IPS DF 19.7 (cell line): ENCODE measurements around the gene ETV7.

Experiments
- DNase-seq: peaks from one replicate; pipeline ENCODE4 v3.0.0-alpha.2; 2013; ENCODE audit warnings: low read depth, low spot score

Gene ETV7

DNA sequence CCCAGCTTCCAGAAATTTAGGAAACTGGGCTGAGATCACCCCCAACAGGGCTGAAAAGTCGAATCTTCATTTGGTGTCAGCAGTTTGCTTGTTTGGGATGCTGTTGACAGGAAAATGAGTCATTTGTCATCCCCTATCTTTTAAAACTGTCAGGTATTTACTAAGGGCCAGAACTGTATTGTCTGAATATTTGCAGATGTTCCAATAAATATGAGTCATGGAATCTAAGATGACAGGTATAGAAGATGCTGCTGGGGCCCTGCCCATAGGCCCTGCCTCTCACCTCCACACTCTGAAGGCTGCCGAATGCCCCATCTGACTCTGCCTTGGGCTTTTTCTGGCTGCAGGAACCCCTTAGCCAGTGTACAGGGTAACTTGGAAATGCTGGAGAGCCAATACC is 3.9 kb downstream of the ETV7 start:
- DNase-seq = no peak

DNA sequence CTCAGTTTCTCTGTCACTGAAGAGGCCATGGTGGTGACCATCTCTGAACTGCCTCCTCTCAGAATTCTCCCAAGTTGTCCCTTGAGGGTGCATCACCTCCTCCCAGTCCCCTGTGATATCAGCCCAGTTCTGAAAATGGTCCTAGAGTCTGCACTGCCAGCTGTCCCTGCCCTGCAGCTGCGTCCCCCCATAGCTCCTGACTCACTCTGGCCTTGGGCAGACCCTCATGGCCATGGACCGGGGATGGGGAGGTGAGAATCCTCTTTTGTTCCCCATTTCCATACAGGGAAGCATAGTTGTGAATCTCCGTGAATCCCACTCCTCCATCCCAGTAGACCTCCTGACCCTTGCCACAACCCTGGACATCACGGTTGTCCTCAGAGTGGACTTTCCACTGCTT is 4.5 kb downstream of the ETV7 start:
- DNase-seq = no peak

DNA sequence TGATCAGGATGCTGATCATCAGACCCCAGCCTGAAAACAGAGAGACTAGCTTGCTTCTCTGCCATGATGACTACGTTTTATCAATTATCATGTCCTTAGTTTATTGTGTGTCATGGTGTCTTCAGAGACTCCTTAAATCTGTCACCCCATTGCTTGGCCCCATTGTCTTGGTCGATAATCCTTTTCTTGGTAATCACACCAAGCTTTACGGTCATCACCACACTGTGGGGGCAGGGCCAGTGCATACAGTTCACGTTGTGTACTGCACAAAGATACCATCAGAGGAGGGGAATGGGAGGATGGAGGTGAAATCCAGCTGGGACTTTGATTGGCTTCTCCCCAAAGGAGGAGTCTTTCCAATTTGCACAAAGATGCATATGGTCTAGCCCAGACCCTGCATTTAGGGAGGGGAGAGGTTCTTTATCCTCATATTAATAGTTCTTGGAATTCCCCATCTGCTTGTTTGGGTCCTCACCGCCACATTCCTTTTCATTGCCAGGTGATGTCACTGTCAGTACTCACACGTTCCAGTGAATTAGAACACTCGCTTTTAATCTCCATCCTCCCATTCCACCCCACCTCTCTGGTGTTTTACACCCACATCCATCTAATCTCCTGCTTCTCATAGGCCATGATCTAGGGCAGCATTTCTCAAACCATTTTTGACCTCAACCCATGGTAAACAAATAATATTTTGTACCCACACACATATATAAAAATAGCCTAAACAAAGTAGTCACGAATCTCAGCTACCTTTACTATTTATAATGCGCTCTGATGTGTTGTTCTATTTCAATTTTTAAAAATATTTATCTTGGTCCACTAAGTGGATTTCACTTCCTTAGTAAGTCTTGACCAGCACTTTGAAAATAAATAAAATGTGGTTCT is 5.7 kb downstream of the ETV7 start:
- DNase-seq = no peak

DNA sequence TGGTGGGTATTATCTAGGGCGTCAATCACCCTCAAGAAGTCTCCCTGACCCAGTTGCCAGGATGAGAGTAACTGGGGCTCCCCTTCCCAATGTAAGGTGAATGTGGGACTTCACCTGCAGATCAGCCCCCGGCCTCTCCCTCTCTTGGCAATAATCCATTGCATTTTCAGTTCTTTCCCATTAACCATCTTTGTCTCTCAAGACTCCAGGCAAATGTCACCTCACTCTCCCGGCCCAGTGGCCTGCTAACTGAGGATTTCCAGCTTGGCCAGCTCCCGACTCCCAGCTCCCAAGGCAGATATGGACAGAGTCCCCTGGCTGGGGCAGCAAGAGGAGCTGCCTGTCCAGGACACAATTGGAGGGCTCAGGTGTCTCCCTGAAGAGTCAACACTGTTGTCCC is 7.3 kb downstream of the ETV7 start:
- DNase-seq = no peak

DNA sequence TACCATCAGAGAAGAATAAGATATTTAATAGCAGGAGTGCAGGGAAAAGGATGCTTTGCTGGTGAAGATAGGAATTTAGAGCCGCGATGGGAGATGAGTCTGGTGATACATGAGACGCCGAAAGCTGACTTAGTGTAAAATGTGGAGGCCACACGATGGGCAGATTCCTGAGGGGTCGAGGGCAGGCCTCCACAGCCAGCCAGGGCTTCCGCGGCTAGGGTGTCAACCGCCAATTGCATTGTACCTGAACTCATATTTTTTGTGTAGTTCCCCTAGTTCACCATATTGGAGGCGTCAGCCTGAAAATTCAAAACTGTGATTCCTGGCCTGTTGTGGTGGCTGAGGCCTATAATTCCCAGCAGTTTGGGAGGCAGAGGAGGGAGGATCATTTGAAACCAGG is 8.5 kb downstream of the ETV7 start:
- DNase-seq = no peak

DNA sequence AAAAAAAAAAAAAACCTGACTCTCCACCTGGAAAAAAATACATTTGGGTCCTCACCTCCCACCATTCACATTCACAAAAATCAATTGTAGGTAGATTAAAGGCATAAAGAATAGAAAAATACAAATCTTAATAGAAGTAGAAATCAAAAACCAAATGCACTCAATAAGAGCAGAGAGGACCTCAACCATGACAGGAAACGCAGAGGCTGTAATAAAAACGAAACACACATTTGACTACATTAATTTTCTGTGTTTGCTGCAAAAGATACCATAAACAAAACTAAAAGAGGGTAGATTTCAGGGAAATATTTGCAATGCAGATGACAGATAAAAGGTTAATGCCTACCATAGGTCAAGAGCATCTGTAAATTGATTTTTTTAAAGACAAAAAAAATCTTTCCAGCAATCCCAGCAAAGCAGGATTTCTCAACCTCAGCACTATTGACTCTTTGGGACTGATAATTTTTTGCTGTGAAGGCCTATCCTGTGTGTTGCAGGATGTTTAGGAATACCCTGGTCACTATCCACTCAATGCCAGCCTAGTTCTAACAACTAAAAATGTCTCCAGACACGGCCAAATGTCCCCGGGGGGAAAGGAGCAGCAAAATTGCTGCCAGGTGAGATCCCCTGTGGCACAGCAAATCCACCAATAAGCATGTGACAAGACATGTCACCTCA is 9.1 kb downstream of the ETV7 start:
- DNase-seq = no peak

DNA sequence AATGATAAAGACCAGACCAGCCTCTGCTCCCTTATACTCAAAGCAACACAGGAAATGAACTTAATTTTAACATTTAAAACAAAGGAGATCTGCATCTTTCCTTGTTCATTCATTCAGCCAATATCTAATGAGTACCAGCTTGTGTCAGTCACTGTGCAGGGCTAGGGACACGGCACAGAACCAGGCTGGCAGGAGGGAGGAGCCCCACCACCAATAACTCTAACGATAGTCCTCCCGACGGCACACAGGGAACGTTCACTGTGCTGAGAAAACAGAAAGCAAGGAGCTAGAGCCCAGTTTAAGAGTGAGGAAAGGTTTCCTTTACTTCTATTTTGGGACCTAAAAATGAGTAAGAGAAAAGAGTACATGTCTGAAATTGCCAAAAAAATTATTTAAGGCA is 9.9 kb downstream of the ETV7 start:
- no peak for DNase-seq

DNA sequence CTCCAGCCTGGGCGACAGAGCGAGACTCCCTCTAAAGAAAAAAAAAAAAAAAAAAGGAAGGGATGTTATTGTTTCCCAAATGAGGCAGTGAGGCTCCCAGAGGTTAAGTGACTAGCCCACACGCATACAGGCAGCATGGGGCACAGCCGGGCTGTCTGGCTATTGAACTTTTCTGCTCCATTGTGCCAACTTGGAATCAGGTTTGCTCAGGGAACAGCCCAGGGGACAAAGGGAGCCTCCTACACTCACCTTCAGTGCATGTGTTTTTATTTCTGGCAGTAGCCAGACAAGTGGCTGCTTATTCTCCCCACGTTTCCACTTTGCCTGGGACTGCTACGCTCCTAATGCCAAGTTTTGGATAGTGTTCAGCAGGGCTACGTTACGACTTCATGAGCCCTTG is 10.7 kb downstream of the ETV7 start:
- no peak for DNase-seq

DNA sequence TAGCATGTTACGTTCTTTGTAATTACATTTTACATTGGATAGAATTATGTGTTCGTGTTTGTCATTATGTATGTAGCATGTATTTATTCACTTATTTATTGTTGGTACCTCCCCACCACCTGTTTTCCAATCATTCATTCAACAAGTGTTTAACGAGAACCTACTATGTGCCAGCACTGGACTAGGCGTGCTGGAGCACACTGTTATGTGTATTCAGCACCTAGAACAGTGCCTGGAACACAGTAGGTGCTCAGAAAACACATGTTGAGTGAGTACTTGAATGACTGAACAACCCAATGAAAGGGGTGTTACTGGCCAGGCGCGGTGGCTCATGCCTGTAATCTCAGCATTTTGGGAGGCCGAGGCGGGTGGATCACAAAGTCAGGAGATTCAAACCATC is 11.3 kb downstream of the ETV7 start:
- DNase-seq = no peak

DNA sequence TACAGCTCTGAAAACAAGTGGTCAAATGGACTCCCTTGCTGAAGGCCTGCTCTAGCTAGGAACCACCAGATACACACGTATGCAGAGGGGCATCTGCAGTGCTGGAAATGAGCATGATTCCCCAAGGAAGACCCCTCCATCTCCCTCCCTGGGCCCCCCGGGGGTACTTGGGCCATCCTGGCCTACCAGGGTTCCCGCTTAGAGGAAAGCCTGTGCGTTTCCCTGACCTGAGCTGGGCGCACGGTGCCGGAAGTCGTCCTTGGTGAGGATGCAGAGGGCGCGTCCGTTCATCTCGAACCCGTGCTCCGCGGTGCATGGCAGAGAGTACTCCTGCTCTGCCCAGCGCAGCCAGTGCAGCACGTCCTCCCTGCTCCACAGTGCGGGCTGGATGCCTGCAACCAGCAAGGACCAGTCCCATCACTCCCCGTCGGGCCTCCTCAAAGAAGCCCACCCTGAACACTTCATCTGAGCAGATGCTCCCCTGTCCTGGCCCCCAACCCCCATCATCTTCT is 11.8 kb downstream of the ETV7 start:
- no peak for DNase-seq

DNA sequence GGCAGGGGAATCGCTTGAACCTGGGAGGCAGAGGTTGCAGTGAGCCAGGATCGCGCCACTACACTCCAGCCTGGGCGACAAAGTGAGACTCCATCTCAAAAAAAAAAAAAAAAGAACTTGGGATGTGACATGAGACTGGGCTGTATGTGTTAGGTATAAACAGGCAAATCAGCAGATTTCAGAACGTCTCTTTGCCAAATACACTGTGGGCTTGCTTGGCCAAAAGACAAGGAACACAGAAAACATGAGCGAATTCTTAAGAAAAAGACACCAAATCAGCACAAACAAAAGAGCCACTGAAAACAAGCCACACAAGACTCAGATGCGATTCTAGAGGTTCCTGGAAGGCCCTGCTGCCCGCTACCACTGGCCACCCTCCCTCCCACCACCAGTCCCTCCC is 12.5 kb downstream of the ETV7 start:
- no peak for DNase-seq

DNA sequence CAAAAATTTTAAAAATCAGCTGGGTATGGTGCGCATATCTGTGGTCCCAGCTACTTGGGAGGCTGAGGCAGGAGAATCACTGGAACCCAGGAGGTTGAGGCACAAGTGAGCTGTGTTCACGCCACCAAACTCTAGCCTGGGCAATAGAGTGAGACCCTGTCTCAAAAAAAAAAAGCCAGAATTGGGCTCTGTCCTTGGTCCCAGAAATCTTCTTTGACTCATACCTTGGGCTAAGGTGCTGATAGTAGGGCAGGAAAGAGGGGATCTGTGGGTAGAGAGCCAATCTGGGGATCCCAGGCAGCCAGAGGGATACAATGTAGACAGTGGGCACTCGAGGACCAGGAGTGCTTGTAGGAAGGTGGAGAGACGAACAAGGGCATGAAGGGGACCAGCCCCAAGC is 13.3 kb downstream of the ETV7 start:
- no peak for DNase-seq

DNA sequence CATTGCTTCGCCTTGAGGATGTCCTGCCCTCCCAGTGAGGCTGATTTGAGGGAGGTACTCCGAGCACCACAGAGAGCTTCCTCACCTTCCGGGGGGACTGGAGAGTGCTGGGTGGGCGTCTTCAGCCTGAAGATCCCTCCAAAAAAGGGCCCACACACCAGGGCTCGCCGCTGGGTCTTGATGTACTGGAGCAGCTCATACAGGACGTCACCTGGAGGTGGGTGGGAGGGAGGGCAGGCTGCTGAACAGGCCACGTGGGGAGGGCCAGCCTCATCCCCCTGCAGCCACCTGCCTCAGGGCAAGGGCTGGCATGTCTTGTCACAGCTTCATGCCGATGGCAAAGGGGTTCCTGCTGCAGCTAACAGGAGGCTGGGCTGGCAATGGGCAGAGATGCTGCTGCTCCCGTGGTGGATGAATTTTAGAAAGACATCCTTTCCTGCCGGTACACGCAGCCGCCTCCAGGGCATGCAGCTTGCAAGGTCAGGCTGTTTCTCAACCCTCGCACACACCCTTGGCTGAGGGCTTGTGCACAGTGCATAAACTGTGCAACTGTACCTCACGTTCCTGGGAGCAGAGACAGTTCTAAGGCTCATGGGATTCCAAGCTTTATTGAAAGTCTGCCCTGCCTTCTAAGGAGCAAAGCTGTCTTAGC is 14.0 kb downstream of the ETV7 start:
- DNase-seq = no peak

DNA sequence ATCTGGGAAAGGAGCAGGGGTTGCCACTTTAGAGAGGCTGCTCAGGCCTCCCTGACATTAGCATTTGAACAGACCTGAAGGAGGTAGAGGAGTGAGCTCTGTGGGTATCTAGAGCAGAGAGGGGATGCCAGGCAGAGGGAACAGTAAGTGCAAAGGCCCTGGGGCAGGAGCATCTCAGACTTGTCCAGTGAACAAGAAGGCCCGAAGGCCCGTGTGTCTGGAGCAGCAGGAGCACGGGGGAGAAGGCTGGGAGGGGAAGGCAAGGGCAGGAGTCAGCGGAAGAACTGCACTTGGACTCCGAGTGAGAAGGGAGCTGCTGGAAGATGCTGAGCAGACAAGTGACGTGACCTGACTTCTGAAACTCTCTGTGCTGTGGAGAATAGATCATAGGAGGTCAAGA is 15.4 kb downstream of the ETV7 start:
- no peak for DNase-seq

DNA sequence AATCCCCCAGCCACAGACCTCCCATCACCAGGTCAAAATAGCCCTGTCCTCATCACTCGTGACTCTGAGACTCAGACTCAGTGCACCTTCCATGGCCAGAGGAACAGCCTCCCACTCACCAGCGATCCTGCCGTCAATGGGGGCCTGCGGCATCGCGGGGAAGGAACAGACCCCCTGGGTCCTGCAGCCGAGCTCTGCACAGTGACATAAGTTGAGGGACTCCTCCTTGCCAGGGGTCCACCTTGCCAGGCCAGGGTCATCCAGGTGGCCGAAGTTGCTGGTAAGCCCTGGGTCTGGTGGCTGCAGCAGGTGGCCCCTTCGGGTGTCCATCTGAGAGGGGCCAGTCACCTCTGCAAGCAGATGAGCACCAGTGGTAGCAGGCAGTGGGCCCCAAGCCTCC is 16.3 kb downstream of the ETV7 start:
- no peak for DNase-seq

DNA sequence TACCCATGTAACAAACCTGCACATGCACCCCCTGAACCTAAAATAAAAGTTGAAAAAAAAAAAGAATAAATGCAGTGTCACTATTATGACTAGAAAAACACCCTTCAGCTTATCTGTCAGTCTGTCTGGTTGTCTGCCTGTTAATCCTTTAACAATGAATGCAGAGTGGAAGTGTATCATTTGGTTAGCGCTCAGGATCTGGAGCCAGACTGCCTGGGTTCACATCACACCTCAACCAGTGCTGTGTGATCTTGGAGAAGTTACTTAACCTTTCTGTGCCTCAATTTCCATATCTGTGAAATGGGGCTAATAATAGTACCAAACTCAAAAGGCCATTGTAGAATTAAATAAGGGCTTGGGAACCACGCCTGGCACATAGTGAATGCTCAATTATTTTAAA is 16.8 kb downstream of the ETV7 start:
- DNase-seq = no peak

DNA sequence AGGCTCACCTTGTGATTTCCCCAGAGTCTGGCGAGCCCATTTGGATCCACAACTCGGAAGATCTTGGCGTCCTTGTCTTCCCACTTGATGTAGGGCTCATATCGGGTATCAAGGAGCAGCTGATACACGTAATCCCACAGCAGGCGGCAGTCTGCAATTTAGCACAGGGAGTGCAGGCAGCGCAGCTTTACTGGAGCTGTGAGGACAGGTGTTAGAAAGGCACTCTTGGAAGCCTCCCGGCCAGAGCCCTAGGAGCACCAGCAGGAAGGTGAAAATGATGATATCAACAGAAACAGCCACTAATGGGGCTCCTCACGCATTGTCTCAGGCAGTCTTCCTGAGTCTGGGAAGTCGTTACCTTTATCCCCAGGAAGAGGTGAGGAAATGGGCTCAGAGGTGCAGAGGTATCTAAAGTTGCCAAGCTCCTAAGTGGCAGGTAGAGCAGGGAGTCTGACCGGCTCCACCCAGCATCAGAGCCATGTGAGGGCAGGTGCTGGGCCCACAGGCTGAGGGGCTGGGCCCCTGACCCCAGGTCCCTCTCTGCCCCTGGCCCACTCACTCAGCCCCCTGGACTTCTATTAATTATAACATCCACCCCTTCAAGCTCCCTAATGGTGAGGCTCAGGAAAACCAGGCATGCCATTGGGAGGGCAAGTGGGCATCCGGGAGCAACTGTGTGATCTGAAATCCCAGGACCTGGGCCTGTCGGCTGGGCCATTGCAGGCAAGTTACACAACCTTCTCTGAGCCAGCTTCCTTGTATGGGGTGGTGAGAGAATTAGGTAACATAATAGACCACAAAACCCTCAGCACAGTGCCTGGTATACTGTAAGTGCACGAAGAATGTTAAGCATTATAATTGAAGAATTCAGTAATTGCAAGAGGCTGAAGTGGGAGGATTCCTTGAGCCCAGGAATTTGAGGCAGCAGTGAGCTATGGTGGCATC is 18.3 kb downstream of the ETV7 start:
- DNase-seq = no peak

DNA sequence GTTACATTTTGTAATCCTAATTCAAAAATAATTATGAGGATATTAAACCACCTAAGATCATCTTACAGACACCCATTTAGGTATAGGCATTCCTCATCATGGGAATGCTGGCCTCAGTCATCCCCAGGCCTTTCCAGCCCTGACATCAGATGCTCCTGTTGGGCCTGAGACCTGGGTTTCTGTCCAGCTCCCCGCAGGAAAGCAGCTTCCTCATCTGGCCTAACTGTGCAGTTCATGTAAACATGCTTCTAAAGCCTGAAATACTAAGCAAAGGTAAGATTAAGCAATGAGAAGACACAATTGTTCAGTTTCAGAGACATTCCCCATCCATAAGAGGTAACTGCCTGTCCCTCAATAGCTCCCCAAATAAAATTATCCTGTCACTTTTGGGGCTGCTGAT is 19.0 kb downstream of the ETV7 start:
- DNase-seq = no peak

DNA sequence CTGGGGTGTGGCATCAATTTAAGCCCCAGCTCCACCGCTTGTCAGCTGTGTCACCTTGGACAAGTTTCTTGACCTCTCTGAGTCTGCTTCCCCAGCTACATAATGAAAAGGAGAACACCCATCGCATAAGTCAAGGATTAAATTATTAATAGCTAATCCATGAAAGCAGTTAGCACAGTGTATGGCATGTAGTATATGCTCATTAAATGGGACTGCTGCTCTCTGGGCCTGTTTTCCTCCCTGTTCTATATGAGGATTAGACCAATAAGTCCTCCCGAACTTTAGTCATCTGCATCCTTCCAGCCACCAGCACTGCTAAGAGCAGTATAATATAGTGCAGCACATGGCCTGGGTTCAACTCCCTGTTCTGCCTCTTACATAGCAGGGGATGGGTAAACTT is 19.7 kb downstream of the ETV7 start:
- no peak for DNase-seq

DNA sequence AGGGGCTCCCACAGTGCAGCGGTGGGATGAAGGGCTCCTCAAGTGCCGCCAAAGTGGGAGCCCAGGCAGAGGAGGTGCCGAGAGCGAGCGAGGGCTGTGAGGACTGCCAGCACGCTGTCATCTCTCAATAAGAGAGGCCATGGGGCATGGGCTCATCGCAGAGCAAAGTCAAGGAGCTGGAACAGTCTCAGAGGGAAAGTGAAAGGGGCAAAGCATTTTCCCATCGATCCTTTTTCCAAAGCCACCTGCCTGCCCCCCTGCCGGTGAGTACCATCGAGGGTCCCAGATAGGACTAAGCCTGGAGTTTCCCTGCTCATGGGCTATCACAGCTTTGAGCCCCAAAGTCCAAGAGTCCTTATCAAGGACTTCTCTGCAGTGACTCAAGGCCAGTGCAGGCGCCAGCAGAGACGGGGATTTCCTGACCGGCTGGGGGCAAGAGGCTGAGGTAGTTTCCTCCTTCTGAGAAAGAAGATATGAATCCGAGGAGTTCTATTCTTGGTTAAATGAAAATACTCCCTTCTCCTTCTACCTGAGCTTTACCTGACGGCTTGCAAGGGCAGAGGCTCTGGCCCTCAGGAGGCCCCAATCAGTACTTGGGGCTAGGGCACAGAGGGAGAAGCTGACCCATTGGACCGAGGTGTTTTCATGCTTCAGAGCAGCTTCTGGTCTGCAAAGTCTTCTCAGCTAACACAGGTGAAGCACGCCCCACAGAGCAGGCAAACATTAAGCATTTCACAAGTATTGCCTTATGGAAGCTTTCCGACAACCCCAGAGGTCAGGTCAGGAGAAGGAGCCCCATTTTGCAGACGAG is 22.6 kb downstream of the ETV7 start:
- DNase-seq = no peak
